22Rv1 (cell line): Measurements from ENCODE around the gene TPCN2.

ENCODE experiments used
- H3K27ac ChIP-seq: fragments of 450-650 bp; 2 replicates; pipeline ENCODE4 v1.5.1; 2017
- ZFX ChIP-seq: fragments of 450-650 bp; IDR thresholded peaks from 2 replicates; pipeline ENCODE4 v1.6.1; 2017; ENCODE audit warnings: antibody characterized with exemption, borderline replicate concordance
- TF ChIP-seq, protein P1 (sequence below): fragments of 450-650 bp; IDR thresholded peaks from 2 replicates; pipeline ENCODE4 v1.5.1; 2017; ENCODE audit warnings: mild to moderate bottlenecking

Gene TPCN2

GRCh38 chr11:69065147-69065710 lies 16.5 kb downstream of the TPCN2 start:
- TF ChIP-seq ZFX = no peak
- TF ChIP-seq, protein P1, sequence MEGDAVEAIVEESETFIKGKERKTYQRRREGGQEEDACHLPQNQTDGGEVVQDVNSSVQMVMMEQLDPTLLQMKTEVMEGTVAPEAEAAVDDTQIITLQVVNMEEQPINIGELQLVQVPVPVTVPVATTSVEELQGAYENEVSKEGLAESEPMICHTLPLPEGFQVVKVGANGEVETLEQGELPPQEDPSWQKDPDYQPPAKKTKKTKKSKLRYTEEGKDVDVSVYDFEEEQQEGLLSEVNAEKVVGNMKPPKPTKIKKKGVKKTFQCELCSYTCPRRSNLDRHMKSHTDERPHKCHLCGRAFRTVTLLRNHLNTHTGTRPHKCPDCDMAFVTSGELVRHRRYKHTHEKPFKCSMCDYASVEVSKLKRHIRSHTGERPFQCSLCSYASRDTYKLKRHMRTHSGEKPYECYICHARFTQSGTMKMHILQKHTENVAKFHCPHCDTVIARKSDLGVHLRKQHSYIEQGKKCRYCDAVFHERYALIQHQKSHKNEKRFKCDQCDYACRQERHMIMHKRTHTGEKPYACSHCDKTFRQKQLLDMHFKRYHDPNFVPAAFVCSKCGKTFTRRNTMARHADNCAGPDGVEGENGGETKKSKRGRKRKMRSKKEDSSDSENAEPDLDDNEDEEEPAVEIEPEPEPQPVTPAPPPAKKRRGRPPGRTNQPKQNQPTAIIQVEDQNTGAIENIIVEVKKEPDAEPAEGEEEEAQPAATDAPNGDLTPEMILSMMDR = no peak
- no peak overlapping the region for H3K27ac ChIP-seq

DNA sequence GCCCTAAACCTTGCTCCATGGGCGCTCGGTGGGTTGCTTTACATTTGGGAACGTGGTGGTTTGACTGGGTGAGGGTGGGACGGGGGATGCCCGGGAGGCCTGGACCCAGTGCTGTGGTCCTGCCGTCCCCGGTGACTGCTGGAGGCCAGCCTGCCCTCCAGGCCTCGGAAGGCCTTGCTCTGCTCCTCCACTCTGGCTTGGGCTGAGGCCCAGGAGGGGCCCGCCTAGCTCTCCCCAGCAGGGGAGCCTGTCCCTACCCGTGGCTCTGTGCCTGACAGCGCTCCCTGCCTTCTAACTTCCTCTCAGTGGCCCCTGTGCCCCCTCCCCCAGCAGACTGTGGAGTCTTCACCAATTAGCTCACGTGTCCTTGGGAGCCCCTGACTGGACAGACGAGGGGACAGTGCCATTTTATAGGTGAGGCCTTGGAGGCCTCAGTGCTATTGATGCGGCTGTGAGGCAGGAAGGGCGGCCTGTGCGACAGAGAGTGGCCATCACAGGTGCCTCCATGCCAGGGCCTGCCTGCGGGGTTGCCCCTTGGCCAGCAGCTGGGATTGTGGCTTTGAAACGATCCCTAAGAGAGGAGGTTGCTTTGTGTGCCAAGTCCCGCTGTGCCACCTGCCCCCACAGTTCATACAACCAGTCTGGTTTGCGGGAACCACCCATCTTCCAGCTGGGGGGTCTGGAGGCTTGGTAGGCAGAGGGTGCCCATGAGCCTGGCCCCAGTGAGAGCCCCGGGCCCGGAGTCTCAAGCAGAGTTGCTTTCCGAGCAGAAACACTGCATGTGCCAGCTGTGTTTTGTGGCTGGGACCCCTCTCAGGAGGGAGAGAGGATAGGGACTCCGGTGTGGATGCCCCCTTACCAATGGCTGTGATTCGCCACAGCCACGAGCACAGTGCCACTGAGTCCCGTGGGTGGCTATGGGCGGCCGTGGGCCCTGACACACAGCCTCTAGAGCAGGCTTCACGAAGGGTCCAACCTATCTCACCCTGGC lies 17.7 kb downstream of the TPCN2 start:
- no peak overlapping the region for H3K27ac ChIP-seq
- TF ChIP-seq ZFX = no peak
- TF ChIP-seq, protein P1 = no peak

- TF ChIP-seq, protein P1 = no peak
- TF ChIP-seq ZFX = no peak
- no peak overlapping the region for H3K27ac ChIP-seq
These were observed 18.5 kb downstream of the TPCN2 start for GRCh38 chr11:69067200-69067599.

- no peak overlapping the region for H3K27ac ChIP-seq
- TF ChIP-seq, protein P1 = no peak
- no peak for TF ChIP-seq ZFX
These were observed 22.5 kb downstream of the TPCN2 start for GRCh38 chr11:69071086-69071800.

GRCh38 chr11:69071956-69072355 lies 23.2 kb downstream of the TPCN2 start:
- TF ChIP-seq, protein P1 = no peak
- TF ChIP-seq ZFX = no peak
- H3K27ac ChIP-seq = no peak overlapping the region

DNA sequence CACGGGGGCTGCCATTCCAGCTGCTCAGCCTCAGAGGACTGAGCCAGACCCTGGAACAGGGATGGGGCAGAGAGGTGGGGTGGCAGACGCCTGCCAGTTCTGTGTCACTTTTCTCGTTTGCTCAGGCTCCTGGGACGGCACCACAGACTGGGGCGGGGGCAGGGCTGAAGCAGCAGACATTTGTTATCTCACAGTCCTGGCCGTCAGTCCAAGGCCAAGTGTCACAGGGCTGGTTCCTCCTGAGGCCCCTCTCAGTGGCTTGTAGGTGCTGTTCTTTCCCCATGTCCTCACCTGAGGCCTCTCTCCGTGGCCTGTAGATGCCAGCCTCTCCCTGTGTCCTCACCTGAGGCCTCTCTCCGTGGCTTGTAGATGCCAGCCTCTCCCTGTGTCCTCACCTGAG lies 24.7 kb downstream of the TPCN2 start:
- TF ChIP-seq ZFX = no peak
- TF ChIP-seq, protein P1 = no peak
- no peak overlapping the region for H3K27ac ChIP-seq
